ENCODE results near the gene GMPPA.

The GMPPA gene

GRCh38 chr2:219486380-219486959 lies 12.2 kb upstream of the GMPPA start:
- H3K4me3 ChIP-seq (ENCODE audit: low read depth, low read length): no peak overlapping the region
- no peak for TF ChIP-seq CTCF (IDR thresholded peaks at IDR 0.05; ENCODE audit: low read depth, low read length, missing control alignments)
- no peak for DNase-seq (ENCODE audit: low read depth)
- in situ Hi-C loops (cut with HindIII; ENCODE audit: low sequenced_read_pairs): no loop called here

GRCh38 chr2:219488149-219488843 lies 10.4 kb upstream of the GMPPA start:
- no peak overlapping the region for H3K4me3 ChIP-seq (ENCODE audit: low read depth, low read length)
- no peak for DNase-seq (ENCODE audit: low read depth)
- in situ Hi-C loops (cut with HindIII; ENCODE audit: low sequenced_read_pairs): no loop called here
- TF ChIP-seq CTCF (IDR thresholded peaks at IDR 0.05; ENCODE audit: low read depth, low read length, missing control alignments): no peak

GRCh38 chr2:219488844-219489194 lies 9.9 kb upstream of the GMPPA start:
- DNase-seq (ENCODE audit: low read depth): no peak
- no peak for TF ChIP-seq CTCF (IDR thresholded peaks at IDR 0.05; ENCODE audit: low read depth, low read length, missing control alignments)
- H3K4me3 ChIP-seq (ENCODE audit: low read depth, low read length): no peak overlapping the region
- in situ Hi-C loops (cut with HindIII; ENCODE audit: low sequenced_read_pairs): no loop called here

GRCh38 chr2:219489315-219489714 lies 9.4 kb upstream of the GMPPA start:
- DNase-seq (ENCODE audit: low read depth): no peak
- no peak for TF ChIP-seq CTCF (IDR thresholded peaks at IDR 0.05; ENCODE audit: low read depth, low read length, missing control alignments)
- in situ Hi-C loops (cut with HindIII; ENCODE audit: low sequenced_read_pairs): no loop called here
- no peak overlapping the region for H3K4me3 ChIP-seq (ENCODE audit: low read depth, low read length)

GRCh38 chr2:219490186-219490585 lies 8.5 kb upstream of the GMPPA start:
- TF ChIP-seq CTCF (IDR thresholded peaks at IDR 0.05; ENCODE audit: low read depth, low read length, missing control alignments): no peak
- DNase-seq (ENCODE audit: low read depth): no peak
- in situ Hi-C loops (cut with HindIII; ENCODE audit: low sequenced_read_pairs): no loop called here
- H3K4me3 ChIP-seq (ENCODE audit: low read depth, low read length): no peak overlapping the region

GRCh38 chr2:219490600-219491130 lies 8.0 kb upstream of the GMPPA start:
- in situ Hi-C loops (cut with HindIII; ENCODE audit: low sequenced_read_pairs): no loop called here
- no peak overlapping the region for H3K4me3 ChIP-seq (ENCODE audit: low read depth, low read length)
- TF ChIP-seq CTCF (IDR thresholded peaks at IDR 0.05; ENCODE audit: low read depth, low read length, missing control alignments): no peak
- no peak for DNase-seq (ENCODE audit: low read depth)

All from astrocyte of the cerebellum (primary cell).